Measurements from ENCODE around the gene HPD.

GRCh38 chr12:121858318-121858661 lies 369 bp downstream of the HPD start:
- TF ChIP-seq CTCF (IDR thresholded peaks at IDR 0.05; ENCODE audit: poor library complexity): no peak
- no peak for TF ChIP-seq EZH2phosphoT487 (IDR thresholded peaks at IDR 0.05; ENCODE audit: low read depth, severe bottlenecking, unreplicated experiment)
- TF ChIP-seq EZH2 (IDR thresholded peaks at IDR 0.05; ENCODE audit: borderline replicate concordance): no peak
